ENCODE data around the gene HEPACAM. TPM values are rescaled to one million over a fixed set of nuclear protein-coding genes. Genes with fewer than 3 reads are reported as not detected.
"Not testable (repeated sequence)": the region's sequence is repeated elsewhere in the genome, so short reads cannot be mapped to it uniquely, and the experiment has no call there.

Gene HEPACAM, protein sequence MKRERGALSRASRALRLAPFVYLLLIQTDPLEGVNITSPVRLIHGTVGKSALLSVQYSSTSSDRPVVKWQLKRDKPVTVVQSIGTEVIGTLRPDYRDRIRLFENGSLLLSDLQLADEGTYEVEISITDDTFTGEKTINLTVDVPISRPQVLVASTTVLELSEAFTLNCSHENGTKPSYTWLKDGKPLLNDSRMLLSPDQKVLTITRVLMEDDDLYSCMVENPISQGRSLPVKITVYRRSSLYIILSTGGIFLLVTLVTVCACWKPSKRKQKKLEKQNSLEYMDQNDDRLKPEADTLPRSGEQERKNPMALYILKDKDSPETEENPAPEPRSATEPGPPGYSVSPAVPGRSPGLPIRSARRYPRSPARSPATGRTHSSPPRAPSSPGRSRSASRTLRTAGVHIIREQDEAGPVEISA
- 0.13 TPM in 1 of 2 replicates, not detected in the other for total RNA-seq (2014; rRNA removed)
- 0.11 TPM for polyA plus RNA-seq (2012)

DNA sequence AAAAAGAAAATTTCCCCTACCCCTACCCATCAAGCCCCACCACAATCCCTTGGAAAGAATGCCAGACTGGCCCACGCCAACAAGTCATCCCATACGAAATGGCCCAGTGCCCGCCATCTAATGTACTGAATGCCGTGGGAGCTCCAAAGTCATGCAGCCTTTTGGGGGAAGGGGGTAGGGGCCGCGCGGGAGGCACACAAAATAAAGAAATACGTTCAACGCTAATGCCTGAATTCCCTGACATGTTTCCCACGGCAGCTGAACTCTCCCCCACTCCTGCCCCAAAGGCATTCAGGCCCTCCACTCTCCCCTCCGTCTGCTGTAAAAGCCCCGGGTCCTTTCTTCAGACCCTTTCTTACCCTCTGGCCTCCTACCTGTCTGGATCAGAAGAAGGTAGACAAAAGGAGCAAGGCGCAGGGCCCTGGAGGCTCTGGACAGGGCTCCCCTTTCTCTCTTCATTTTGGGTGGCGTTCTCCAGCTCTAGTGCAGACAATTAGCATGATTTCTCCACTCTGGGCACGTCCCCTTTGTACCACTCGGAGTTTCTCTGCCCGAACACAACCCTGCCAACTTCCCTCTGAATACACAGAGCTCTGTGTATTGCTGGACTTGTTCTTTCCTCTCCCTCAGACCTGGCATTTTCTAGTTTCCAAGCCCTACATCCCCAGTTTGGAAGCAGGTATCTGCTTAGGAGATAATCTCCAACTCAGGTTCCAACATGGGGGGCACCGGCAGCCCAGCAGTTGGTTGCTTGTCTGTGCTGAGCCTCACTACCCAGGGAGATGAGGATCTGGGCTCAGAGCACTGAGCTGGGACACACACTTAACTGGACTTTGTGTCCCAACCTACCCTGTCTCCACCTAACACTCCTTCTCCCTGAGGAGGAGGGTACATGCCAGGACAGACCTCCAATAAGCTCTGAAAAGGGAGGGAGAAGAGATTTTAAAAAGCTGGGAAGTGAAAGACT is at the start of gene HEPACAM:
HEPACAM (minus strand) TSS at position 500 of the 967 bp plus-strand sequence; CDS start at position 459, 41 bp downstream.
- no peak for DNase-seq (ENCODE audit: low read depth)

DNA sequence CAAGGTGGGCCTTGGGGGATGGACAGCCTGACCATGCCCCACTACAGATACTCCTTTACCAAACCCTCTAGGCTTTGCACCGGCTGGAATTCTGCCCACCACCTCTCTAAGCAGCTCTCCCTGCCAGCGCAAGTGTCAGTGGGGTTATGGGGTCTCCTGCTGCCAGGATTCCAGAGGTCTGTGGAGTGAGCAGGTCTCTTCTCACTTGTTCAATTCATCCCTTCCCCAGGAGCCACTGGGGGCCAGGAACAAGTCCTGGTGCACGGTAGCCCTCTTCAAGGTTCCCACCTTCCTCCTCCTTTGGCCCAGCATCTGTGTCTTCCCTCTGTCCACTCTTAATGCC is 48.6 kb upstream of the HEPACAM start:
- DNase-seq (ENCODE audit: low read depth), result no peak

DNA sequence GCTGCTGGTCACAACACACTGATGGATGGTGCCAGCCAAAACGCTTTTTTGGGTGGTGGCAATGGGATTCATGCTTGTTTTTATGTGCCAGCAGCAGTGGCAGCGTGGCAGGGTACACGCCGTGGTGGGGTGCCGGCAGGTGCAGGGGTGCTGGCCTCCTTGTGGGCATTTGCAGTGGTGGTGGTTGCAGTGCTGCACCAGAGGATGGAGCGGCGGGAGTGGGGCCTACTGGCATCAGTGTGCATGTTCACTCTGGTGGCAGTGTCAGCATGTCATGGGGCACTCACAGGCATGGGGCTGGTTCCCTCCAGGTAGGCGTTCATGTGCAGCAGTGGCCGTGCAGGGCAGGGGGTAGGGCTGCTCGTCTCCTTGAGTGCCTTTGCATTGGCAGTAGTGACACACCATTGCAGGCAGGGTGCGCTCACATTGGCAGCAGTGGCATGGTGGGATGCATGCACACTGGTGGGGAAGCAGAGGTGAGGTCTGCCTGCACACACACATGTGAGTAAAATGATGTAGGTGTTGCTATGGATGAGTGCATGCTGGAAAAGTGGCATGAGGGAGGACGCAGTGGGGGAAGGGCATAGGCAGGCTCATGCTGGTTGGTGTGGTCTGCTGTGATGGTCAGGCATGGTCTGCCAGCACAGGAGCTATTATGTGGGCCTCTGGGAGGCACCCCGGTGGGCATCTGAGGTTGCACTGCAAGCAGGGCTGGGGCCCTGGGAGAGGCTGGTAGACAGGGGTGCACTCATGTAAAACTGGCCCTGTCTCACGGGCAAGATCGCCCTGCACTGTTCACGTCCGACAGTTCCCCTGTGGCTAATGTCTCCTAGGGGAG is 48.0 kb upstream of the HEPACAM start:
- DNase-seq (ENCODE audit: low read depth), result no peak

DNA sequence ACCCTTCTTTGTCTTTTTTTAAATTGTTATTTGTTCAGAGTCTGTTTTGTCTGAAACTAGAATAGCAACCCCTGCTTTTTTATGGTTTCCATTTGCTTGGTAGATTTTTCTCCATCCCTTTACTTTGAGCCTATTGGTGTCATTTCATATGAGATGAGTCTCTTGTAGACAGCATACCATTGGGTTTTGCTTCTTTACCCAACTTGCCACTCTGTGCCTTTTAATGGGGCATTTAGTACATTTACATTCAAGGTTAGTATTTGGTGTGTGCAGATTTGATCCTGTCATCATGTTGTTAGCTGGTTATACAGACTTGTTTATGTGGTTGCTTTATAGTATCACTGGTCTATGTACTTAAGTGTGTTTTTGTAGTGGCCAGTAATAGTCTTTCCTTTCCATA is 46.2 kb upstream of the HEPACAM start:
- no peak for DNase-seq (ENCODE audit: low read depth)

DNA sequence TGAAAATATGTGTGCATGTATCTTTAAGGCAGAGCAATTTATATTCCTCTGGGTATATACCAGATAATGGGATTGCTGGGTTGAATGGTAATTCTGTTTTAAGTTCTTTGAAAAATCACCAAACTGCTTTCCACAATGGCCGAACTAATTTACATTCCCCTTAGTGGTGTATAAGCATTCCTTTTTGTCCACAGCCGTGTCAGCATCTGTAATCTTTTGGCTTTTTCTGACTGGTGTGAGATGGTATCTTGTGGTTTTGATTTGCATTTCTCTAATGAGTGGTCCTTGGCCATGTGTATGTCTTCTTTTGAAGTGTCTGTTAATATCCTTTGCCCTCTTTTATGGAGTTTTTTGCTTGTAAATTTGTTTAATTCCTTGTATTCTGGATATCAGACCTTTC is 42.5 kb upstream of the HEPACAM start:
- no peak for DNase-seq (ENCODE audit: low read depth)

DNA sequence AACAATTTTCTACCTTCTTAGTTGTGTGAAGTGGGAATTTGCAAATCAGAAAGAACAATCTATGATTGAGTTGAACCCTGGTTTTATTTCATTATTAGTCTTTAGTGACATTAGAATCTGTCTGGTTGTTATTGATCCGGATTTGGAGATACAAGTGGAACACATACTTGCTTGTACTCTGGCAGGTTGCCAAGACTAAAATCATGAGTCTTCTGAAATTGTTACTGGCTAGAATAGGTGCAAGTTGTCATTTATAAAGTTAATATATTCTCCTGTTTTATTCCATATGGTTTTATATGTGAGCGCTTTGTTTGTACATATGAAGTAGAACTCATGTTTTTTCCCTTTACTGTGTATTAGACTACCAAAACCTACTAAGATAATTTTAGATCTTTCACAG is 41.2 kb upstream of the HEPACAM start:
- DNase-seq (ENCODE audit: low read depth), result no peak

DNA sequence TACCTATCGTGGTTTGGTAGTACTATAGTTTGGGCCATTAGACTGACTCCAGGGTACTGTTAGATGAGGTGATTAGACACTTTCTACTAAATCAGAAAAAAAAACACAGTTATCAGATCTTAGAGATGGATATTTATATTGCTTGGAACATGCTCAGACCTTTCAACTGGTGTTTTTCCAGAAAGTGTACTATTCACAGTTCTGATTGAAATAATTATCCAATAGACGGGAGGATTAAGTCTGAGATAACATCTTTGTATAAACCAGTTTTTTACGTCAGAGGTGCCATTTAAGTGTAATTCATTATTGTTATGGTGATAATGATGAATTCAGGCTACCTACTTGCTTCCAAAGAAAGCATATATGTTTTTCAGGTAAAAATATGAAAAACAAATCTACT is 40.7 kb upstream of the HEPACAM start:
- no peak for DNase-seq (ENCODE audit: low read depth)

DNA sequence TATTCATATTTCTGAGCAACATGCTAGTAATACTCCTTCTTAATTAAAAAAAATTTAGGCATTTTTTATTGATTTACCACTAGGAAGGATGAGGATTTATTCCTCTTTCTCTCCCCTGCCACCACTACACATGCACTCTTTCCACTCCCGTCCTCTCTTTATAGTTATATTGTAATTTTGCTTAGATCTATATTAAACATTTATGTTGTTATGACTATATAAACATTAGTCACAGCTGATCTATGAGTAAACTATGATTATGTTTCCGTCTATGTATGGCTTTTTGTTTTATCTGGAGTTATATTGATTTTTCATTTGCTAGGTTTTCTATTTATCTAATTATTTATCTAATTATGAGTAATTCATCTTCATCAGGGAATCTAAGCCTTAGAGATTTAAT is 36.0 kb upstream of the HEPACAM start:
- no peak for DNase-seq (ENCODE audit: low read depth)

DNA sequence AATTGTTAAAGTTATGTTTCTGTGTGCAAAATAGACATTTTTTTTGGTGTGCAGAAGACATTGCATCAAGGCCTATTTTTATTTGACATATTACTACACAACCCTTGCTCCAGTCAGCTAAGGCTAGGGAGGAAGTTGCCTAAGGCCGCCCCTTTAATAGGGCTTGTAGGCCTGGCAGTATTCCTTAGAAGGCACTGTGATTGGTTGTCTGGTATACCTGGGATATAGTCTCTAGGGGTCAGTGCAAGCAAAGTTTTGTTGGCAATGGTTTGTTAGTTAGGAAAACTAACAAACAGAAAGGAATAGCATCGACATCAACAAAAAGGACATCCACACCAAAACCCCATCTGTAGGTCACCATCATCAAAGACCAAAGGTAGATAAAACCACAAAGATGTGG is 35.1 kb upstream of the HEPACAM start:
- peak; percentile 45 for DNase-seq (ENCODE audit: low read depth)

DNA sequence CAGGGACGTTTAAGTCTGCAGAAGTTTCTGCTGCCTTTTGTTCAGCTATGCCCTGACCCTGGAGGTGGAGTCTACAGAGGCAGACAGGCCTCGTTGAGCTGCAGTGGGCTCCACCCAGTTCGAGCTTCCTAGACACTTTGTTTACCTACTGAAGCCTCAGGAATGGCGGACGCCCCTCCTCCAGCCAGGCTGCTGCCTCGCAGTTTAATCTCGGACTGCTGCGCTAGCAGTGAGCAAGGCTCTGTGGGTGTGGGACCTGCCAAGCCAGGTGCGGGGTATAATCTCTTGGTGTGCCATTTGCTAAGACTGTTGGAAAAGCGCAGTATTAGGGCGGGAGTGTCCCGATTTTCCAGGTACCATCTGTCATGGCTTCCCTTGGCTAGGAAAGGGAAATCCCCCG is 32.4 kb upstream of the HEPACAM start:
- DNase-seq (ENCODE audit: low read depth), result not testable (repeated sequence)

DNA sequence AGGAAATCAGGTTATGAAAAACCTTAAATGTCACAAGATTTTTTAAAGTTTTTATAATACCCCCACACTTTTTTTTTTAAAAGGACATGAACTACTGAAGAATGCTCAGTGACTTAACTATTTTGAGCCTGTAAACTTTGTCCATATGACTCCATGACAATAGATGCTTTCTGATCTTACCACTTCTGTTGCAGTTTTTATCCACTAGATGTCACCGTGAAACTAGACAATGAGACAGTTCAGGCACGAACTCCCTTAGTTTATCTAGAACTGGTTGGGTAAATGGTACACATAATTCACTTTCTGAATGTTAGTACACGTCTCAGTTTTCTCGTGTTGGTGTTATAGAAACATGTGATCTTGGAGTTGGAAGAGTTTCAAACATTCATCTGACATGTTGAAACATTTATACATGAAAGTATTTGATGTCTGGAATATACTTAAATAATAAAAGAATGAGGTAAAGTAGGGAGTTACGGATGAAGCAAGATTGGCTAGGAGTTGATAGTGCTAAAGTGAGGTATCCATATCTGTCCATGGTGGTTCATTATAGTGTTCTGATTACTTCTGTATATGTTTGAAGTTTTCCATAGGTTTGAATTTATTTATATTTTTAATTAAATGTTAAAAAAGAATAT is 26.2 kb upstream of the HEPACAM start:
- peak; percentile 83 for DNase-seq (ENCODE audit: low read depth)

DNA sequence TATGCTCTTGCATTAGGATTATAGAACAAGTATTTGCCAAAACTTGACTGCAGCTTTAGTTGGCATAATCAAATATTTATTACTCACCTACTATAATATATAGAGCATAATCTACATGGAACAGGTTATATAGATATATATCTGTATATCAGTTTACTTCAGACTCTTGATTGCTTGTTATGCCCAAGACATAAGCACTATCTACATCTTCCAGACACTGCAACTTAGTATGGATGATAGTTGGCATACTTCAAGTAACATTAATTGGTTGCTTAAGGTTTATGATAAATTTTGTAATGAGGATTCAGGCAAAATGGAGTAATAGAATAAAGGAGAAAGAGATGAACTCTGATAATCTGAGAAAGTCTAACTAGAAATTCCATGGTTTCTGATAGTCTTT is 19.2 kb upstream of the HEPACAM start:
- DNase-seq (ENCODE audit: low read depth), result no peak

DNA sequence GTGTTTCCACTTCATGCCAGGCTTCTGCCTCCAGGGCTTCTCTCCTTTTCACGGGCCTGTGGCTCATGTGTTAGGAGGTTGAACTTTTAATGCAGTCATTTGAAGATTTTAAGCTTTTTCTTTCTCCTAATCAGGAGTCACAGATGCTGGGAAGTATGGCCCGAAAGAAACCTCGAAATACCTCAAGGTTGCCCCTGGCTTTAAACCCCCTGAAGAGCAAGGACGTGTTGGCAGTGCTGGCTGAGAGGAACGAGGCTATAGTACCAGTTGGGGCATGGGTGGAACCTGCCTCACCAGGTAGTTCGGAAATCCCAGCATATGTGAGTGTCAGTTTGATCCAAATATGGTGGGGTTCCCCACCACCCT is 18.7 kb upstream of the HEPACAM start:
- no peak for DNase-seq (ENCODE audit: low read depth)

DNA sequence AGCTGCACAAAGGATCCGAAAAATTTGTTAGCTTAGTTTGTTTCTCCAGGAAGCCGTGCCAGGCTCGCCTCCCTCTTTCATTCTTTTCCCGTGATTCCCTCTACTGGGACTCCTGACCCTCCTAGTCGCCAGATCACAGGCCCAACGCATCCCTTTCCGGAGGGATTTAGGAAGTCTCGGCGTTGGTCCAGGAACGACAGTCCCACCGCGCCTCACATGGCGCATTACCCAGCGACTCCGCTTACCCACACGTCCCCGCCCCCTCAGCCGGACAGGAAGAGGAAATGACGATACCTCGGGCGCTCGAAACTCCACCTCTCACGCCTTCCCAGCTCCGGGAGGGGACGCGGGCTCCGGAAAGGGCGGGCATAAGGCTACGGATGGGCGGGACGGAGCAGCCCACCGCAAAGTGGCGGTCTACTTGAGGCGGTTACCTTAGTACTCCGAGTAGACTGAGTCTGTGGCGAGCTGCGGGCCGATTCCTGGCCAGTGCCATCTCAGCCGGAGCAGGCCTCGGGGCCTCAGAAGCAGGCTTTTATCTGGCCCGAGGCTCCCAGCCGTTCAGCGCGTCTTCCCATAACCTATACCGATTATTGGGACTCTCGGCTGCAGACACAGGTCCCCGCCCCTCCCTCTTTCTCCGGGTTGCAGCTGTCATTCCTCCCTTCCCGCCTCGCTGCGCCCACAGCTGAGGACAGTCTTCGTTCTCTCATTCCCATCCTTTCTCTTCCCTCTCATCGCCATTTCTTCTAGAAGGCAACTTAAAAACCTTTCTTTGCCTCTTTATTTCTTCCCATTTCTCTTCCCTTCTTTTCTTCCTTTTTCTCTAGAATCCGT is 18.1 kb upstream of the HEPACAM start, which contains the start of gene CCDC15:
CCDC15 (plus strand) TSS at position 450 of the 837 bp plus-strand sequence. CDS start 531 bp downstream, outside the sequence.
- DNase-seq (ENCODE audit: low read depth), result peak; percentile 99

DNA sequence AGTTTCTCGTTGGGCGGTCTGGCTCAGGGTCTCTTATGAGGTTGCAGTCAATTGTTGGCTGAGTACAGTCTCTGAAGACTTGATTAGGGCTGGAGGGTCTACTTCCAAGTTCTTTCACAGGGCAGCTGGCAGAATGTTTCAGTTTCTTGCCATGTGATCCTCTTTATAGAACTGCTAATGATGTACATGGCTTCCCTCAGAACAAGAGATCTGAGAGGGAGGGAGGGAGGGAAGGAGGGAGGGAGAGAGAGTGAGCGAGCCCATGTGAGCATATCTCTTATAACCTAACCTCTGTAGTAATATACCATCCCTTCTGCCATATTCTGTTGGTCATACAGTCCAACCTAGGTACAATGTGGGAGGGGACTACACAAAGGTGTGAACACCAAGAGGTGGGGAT is 15.5 kb upstream of the HEPACAM start:
- DNase-seq (ENCODE audit: low read depth), result no peak

DNA sequence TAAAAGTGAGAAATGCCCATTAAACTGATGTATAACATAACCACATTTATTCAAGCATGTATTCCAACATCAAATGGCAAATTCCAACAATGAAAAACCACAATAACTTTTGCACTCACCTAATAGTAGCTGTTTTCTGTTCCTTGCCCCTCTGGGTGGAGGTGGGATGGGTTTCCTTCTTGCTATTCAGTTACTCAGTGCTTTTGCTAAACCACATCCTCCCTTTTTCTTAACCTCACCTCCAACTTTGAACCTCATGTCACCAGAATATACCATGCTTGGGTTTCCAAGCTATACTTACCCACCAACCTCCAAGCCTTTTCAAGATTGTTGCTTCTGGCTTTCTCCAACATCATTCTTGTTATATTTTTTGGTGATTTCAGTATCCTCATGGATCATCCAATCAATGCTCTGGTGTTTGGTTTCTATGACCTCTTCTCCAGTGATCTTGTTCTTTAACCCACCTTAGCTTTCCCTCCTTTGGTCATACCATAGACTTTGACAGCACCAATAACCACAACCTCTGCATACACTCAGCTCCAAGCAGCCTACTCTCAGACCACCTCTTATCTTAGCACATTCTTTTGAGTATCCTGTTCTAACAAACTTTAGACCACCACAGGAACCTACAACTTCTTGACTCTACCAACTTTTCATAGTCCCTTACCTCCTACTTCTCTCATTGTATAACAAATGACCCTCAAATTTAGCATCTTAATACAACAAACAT is 14.9 kb upstream of the HEPACAM start:
- DNase-seq (ENCODE audit: low read depth), result no peak

DNA sequence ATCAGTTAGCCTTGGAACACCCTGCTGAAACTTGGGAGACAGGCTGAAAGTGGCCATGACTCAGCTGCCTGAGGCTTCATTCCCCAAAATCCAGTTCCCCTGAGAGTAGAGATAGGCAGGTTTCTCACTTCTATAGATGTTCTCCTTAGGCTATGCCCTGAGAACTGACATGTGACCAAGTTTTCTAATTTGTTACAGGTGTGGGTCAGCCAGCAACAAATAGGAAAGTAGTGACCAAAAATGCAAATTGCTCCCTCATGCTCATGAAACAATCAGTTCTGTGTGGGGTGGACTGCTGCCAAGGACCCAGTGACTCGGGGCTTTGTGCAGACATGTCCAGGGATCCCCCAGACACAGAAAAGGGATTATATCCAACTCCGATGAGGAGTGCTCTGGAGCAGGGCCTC is 10.9 kb upstream of the HEPACAM start:
- peak; percentile 37 for DNase-seq (ENCODE audit: low read depth)

DNA sequence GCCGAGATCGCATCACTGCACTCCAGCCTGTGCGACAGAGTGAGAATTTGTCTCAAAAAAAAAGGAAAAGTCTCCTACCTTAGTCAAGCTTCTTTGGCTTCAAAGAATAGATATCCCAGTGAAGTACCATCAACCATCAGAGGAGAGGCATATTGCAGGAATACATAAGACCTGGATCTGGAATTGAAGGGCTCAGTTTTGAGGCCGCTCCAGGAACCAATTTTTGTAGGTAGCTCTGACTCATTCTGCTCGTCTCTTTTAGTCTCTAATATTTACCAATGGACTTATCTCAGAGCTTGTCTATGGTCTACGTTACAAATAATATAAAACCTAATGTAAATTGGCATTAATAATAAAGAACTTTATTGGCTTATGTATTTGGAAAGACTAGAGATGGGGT is 10.0 kb upstream of the HEPACAM start:
- no peak for DNase-seq (ENCODE audit: low read depth)

DNA sequence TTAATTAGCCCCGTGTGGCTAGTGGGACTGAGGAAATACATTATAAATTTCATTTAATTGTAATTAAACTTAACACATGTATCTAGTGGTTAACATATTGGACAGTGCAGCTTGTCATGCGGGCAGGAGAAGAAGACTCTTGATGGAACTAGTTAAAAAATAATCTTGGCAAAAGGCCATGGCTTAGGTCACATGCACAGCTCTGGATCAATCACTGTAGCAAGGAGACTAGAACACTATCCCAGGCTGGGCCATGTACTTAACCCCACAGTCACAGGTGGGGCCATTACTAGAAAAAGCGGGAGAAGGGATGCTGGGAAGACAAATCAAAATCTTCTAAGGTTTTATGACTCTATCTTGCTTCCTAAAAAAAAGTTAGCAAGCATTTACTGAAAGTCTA is 8.7 kb upstream of the HEPACAM start:
- no peak for DNase-seq (ENCODE audit: low read depth)

Measured in LHCN-M2 (cell line).